Measurements from ENCODE around the gene NFATC1.

NFATC1 gene

DNA sequence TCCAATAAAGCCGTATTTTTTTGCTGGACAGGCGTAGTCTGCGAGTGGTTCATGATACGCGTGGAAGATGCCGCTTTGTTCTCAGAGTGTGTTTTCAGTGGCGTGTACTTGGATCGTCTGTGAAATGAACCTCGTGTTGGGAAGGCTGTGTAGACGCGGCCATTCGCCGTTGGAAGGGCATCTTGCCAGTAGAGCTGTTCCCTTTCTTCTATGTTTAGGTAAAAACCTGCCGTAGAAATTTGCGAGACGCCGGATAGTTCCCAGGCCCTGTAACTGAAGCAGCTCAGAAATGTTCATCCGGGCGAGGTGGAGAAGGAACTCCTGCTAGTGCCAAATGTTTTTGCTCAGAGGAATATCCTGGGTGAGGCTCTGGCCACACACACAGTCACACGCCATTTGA, 133.6 kb downstream of the NFATC1 start:
- in situ Hi-C loops (cut with HindIII; ENCODE audit: low sequenced_read_pairs) = no loop called here

DNA sequence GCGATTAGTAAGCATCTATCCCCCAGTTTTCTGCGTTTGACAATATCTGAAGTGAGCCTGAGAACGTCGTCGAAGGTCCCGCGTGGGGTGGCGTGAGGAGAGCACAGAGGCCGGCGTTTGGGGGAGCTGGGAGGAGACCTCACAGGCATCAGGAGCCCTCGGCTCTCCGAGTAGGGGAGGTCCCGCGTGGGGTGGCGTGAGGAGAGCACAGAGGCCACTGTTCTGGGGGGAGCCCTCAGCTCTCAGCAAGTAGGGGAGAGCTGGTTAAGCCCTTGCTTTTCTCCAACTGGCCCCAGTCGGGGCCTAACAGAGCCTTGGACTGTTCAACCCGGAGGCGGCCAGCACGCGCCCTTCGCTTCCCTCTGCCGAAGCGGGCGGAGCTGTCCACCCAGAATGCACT, 134.3 kb downstream of the NFATC1 start:
- in situ Hi-C loops (cut with HindIII; ENCODE audit: low sequenced_read_pairs) = no loop called here

DNA sequence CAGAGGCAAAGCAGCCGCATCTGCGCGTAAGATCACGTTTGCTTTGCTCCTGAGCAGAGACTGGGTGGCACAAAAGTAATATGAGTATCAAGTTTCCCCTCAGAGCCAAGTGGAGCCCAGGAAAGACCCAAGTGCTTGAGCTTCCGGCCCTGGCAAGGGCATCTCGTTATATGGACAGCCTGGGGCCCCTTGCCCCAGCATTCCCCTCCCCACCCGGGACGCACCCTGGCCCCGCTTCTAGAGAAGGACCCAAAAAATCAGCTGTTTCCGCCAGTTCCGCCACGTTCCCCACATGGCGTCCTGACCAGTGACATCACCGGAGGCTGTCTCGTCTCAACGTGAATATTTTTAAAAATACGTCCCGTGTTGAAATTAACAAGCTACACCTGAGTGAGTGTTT, 135.1 kb downstream of the NFATC1 start:
- in situ Hi-C loops (cut with HindIII; ENCODE audit: low sequenced_read_pairs) = no loop called here

DNA sequence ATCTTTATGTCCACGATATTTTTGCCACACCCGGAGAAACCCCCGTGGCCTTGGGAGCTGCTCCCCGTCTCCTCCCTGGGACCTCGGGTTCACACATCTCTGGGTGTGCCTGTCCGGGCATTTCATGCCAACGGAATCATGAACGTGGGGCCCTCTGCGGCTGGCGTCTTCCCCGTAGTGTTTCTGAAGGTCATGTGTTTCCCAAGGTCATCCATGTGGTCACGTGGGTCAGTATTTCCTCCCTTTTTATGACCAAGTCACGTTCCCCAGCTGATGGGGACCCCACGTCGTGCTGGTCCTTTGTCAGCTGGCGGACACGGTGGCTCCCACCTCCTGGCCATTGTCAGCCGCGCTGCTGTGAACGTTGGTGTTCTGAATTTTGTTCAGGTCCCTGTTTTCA, 135.7 kb downstream of the NFATC1 start:
- in situ Hi-C loops (cut with HindIII; ENCODE audit: low sequenced_read_pairs) = no loop called here

DNA sequence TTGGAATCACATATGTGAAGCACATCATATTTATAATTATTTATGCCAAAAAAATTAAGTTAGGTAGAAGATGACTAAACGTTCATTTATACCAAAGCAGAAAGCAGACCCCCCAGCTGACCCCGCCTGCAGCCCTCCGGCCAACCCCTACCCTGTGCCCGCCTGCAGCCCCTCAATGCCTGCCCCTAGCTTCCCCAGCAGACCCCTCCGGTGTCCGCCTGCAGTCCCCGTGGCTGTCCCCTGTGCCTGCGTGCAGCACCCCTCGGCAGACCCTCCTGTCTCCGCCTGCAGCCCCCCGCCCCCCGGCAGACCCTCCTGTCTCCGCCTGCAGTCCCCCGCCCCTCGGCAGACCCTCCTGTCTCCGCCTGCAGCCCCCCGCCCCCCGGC, 136.2 kb downstream of the NFATC1 start:
- in situ Hi-C loops (cut with HindIII; ENCODE audit: low sequenced_read_pairs) = no loop called here

DNA sequence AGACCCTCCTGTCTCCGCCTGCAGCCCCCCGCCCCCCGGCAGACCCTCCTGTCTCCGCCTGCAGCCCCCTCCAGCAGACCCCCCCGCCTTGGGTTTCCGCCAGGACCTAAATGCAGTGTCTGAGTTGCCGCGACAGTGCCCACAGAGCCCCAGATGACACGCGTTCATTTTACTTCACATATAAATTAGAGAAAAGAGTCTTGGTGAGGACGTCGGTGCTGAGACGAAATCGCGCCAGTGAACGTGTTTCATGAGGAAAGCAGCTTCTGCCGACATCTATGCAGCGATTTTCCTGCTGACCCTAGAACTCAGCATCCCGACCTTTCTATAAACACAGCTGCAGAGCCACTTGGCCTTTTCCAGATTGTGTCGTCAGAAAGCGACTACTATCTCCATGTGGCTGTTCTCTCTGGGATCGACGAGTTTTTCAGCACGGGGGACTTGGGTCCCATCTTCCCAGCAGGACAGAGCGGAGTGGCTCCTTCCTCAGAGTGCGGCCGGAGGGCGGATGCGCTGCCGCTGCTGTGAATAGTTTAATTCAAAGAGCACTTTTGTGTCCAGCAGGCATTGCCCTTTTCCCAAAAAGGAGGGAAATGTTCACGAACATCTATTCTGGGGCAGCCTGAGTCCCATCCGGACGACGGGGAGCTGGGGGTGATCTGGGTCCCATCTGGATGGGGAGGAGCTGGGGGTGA, 136.7 kb downstream of the NFATC1 start:
- in situ Hi-C loops (cut with HindIII; ENCODE audit: low sequenced_read_pairs) = no loop called here

DNA sequence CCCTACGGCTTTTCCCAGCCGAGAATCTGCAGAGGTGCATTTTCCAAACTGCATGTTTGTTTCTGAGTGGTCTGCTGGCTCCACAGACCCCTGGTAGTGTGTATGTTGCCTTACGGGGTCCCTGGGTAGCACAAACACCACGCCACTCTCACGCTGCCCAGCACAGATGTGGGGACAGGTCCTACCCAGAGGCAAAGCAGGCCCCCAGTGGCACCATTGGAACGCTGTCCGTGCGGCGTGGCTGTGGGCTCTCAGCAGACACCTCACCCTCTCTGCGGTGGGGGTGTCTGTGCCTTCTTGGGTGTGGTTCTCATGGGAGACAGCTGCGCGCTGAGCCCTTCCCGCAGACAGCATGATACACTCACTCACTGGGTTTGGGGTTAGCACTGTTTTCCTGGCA, 137.4 kb downstream of the NFATC1 start:
- in situ Hi-C loops (cut with HindIII; ENCODE audit: low sequenced_read_pairs) = no loop called here

DNA sequence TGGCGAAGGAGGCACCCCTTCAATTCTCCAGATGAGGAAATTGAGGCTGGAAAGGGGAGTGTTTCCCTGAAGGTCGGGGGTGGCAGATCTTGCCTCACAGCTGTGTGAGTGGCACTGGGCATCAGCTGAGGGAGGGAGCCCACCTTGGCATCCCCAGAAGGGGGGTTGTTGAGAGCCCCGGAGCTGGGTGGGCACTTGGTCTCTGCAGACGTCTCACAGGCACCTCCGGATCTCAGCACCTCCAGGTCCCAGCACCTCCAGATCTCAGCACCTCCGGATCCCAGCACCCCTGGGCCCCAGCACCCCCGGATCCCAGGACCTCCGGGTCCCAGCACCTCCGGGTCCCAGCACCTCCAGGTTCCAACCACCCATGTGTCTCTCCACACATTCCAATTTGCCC, 137.9 kb downstream of the NFATC1 start:
- in situ Hi-C loops (cut with HindIII; ENCODE audit: low sequenced_read_pairs) = no loop called here

DNA sequence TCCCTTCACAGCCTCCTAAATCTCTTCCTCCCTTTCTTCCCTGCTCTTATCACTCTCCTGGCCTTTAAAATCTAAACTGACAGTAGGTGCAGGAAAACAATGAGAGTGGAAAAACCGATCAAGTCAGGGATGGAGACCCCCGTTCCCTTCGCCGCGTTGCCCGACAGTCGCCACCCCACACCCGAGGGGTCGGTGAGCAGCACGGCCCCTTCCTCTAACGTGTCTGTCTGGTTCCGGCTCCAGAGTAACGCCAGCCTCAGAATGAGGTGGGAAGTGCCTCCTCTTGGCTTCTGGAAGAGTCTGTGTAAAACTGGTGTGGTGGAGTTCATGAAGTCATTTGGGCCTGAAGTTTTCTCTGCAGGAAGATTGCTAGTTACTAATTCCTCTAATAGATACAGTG, 138.6 kb downstream of the NFATC1 start:
- in situ Hi-C loops (cut with HindIII; ENCODE audit: low sequenced_read_pairs) = no loop called here

DNA sequence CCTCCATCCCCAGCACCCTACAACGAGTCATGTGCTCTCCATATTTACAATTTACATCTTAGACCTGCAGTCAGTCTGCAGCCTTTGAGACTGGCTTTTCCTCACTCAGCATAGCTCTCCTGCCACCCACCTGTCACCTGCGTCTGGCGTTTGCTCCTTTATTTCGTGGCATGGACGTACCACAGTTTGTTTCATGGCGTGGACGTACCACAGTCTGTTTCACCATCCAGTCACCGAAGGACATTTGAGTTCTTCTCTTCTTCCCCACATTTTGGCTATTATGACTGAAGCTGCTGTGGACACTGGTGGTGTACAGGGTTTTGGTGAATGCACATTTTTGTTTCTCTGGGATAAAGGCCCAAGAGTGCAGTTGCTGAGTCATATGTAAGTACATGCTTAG, 142.0 kb downstream of the NFATC1 start:
- in situ Hi-C loops (cut with HindIII; ENCODE audit: low sequenced_read_pairs) = no loop called here

DNA sequence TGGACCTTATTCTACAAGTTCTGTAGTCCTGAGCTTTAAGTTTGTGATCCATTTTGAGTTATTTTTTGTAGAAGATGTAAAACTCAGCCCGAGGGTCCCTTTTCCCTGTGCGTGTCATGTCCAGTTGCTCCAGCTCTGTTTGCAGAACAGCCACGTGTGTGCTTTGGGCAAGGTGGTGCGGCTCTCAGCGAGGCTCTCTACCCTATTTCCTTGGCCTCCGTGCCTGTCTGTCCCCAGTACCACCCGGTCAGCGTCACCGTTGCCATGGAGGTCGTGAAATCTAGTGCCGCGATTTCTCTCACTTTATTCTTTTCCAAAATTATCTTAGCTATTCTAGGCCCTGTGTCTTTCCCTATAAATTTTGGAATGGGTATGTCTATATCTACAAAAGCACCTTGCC, 142.9 kb downstream of the NFATC1 start:
- in situ Hi-C loops (cut with HindIII; ENCODE audit: low sequenced_read_pairs) = no loop called here

DNA sequence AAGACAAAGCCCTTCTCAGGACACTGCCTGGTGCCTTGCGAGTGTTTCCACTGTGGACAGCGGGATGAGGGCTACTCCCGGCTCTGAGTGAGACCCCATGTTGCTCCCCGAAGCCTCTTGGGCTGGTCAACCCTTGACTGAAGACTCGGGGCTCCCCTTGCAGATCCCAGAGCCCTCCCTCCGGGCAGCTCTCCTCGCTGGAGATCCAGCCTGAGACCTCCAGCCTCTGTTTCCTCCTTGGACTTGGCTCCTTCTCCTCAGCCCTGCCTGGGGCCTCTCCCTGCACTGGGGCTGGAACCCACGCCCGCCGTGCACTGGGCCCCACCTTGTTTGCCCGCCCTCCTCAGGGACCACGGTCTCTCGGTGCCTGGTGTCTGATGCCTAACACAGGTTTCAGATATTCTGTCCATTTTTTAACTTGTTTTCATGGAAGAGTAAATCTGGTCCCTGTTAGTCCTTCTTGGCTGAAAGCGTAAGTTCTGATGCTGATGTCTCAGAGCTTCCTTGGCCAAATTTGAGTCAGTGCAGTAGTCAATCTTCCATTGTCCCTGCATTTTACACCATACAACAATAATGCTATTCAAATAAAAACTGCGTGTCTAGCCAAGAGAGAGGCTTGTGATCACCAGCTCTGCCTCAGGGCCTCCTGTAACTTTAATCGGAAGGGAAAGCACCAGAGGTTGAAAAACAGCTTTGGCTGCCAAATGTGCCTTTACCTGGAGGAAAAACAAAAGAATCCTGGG, 144.6 kb downstream of the NFATC1 start:
- in situ Hi-C loops (cut with HindIII; ENCODE audit: low sequenced_read_pairs) = no loop called here

DNA sequence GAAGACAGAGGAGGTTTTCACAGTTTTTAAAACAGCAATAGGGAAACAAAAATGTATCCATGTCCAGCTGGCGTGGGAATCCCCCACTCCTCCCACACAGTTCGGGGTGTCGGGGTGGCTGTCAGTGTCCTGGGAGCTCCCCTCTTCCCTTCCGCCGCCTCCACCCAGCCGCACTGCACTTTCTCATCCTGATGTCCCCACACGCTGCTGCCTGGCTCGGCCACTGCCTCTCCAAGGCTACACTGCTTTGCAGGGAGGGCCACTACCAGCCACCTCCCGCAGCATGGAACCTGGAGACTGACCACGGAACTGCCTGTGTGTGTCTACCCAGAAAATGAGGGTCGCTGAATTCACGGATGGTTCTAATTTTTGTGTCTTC, 145.2 kb downstream of the NFATC1 start:
- in situ Hi-C loops (cut with HindIII; ENCODE audit: low sequenced_read_pairs) = no loop called here

DNA sequence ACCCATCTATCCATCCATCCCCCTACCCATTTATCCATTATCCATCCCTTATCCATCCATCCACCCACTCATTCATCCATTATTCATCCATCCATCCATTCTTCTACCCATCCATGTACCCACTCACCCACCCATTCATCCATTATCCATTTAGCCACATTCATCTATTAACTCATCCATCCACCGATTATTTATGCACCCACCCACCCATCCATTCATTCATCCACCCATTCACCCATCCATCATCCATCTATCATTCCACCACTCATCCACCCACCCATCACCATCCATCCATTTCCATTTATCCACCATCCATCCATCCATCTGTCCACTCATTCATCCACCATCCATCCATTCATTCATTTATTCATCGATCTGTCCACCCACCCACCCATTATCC, 146.5 kb downstream of the NFATC1 start:
- in situ Hi-C loops (cut with HindIII; ENCODE audit: low sequenced_read_pairs) = no loop called here

DNA sequence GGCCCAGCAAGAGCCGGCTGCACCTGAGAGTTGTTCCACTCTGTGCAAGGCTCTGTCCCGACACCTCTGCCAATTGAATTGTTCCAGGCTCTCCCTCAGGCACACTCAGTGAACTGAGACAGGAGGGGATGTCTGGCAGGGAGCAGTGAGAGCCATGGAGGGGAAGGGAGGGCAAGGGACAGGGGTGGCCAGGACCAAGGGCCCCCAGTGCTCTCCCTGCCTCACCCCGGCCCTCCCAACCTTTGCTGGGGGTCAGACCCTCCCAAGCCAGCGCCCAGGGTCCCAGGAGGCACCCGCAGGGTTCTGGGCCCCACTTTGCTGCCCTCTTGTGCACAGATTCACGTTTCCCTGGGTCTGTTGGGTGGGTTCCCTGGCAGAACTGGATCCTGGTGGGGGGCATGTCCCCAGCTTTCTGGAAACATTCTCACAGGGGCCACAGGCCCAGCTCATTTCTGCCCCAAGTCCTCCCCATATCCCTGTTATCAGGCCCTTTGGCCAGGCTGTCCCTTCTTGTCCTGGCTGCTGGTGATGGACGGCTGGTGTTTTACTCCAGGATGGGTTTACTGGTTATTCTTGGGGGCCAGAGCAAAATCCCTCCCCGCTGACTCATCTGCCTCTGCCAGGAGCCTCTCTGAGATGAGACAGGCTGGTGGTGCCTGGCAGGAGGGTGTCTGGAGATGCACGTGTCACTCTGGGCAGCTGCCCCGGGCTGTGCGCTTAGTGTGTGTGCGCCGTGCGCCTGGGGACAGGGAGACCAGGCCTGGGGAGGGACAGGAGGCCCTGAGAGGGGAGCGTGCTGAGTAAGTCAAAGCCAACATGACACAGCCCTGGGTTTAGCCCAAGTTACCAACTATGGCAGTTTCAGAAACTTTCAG, 147.4 kb downstream of the NFATC1 start:
- in situ Hi-C loops (cut with HindIII; ENCODE audit: low sequenced_read_pairs) = no loop called here

DNA sequence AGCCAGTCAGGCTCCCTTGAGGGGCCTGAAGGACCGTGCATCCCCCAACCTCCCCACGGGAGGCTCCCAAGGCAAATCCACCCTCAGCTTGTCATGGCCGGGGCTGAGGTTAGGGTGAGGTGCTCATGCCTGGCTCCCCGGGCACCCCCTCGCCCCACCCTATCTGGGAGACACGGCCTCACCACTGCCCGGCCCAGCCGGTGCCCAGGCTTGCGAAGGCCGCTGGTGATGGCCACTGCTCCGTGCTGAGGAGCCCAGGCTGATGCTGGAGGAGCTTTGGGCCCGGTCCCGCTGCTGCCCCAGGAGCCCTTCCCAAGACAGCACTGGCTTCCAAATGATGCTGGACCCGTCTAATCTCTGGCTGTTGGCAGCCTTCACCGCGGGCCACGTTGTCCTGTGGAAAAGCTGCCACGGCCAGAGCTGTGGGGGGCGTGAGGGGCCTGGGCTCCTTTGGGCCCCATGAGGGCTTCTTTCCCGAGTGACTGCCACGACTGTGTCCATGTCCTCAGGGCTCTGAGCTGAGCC, 148.2 kb downstream of the NFATC1 start:
- in situ Hi-C loops (cut with HindIII; ENCODE audit: low sequenced_read_pairs) = no loop called here

DNA sequence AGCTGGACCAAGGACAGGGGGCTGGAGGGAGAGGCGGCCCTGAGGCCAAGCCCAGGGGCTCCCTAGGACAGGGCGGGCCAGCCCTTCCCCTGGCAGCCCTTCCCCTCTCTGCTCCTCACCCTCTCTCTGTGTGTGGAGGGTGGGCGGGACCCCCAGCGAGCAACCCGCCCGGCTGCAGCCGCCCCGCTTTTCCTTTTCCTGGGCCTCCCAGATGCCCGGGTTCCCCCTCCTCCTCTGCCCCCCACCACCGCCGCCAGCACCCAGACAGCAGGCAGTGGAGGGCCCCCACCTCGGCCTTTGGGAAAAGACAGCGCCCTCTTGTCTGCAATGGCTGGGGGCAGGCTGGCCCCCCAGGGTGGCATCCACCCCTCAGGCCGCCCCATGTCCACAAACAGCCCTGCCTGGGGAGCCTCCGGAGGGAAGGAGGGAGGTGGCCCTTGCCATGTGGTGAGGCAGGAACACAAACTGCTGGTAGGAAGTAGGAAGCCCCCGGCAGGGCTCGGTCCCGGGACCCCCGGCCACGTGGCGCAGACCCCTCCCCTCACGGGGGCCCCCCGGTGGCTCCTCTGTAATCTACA, 148.7 kb downstream of the NFATC1 start:
- in situ Hi-C loops (cut with HindIII; ENCODE audit: low sequenced_read_pairs) = no loop called here

DNA sequence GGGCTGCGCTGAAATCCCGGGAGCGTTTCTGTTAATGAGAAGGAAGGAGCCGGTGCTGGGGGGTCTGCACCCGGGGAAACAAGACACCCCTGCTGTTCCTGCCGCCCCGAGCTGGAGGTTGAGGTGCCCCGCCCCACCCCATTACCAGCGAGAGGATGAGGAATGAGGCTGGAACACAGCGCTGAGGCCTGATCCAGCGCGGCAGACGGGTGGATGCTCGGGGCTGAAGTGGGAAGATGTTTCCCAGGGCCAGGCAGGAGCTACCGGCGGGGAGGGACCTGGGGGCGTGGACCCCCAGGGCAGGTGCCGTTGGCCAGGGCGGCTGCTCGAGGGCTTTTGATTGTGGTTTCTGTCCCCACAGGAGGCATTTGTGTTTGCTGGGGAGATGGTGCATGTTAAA, 149.5 kb downstream of the NFATC1 start:
- in situ Hi-C loops (cut with HindIII; ENCODE audit: low sequenced_read_pairs) = no loop called here

DNA sequence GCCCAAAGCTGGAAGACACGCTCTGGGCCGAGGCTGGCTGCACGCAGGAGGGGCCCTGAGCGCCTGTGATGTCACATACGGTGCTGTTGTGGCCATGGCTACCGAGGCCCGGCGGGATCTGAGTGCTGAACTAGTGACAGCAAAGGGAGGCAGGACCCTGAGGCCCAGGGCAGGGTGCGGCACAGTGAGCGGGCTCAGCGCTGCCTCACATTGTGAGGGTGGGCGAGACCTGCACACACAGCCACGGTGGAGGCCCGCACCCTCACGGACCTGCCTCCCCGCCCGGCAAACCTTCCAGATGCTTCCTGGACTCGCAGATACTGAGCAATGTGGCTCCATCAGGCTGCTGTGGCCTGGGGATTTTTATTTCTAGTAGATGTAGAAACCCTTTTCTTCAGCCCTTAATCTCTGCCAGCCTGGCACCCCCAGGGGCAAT, 150.0 kb downstream of the NFATC1 start:
- in situ Hi-C loops (cut with HindIII; ENCODE audit: low sequenced_read_pairs) = no loop called here

DNA sequence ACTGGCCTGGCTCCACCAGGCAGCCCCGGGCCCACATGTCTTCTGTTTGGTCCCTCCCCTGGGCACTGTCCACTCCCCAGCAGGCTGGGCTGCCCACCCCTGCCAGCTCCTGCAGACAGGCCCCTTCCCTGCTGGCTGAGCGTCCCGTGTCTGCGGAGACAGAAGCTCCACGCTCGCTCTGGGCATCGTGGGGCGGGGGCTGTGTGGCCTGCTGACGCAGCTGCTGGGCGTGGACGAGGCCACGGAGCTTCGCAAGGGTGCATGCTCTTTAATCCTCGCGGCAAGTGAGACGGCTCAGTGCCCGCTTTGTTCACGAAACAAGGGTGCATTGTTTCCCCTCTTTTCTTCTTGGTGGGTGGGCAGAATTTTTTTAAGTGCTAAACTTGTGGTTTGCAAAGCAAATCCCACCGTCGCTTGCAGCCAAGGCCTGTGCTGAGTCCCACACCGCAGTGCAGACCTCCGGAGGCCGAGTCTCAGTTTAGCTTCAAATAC, 151.1 kb downstream of the NFATC1 start:
- in situ Hi-C loops (cut with HindIII; ENCODE audit: low sequenced_read_pairs) = no loop called here
